ENCODE data around the gene RSRP1.
"Not testable (repeated sequence)": the region's sequence is repeated elsewhere in the genome, so short reads cannot be mapped to it uniquely, and the experiment has no call there.

The RSRP1 gene

DNA sequence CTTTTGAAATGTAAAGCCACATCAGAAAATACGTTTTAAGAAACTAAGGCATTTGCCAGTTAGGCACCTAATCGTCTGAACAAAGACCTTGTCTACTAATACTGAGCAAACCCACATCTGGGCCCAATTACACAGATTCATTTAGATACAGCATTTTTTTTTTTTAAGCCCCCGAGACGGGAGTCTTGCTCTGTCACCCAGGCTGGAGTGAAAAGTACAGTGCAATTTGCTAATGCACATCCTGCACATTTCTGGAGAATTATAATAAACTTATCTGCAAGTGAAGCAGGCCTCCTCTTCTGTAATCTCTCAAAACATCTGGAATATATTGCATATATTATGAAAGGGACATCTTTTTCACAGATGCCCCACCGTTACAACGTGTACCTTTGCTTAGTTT is 3.3 kb downstream of the RSRP1 start:
- peak overlapping the region; percentile 21 to 60 (median 58) for H3K4me3 Mint-ChIP-seq
- H3K4me1 Mint-ChIP-seq: peaks cover 38% of the 10 kb centered on the region
- H3K27ac Mint-ChIP-seq: no peak overlapping the region

DNA sequence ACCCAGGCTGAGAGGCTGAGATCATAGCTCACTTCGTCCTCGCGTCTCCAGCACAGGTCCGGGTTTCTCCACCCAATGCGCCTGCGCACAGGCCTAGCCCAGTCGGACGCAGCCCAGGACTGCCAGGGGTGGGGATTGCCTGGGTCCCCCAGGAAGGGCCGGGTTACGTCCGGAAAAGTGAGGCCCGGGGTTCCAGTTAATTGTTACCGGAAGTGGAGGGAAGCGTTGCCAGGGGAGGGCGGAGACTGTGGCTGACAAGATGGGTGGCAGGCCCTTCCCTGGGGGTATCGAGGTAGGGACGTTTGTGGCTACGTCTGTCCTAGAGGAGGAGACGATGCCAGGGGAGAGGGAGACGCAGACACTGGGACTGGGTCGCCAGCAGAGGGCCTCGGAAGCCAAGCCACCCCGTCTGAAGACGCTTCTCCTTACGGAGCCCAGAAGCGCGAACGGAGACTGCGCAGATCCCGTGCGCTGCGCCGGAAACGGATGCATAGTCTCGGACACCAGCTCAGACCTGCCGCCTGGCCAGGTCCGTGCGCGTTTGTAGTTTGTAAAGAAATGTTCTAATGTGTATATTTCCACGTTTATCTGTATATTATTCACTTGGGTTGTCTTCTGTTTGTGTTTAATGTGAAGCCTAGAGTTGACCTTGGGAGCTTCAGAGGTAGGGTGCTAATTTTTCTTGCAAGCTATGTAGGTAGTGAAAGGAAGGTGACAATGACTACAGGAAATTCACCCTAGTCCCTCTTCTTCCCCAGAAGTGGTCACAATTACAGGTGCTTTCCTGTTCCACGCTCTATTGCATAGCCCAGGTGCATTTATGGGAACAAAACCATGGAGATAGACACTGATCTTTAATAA is 7.3 kb downstream of the RSRP1 start:
- H3K4me3 Mint-ChIP-seq: peak overlapping the region; percentile 92 to 94 (median 93)
- peak overlapping the region; percentile 99 for H3K27ac Mint-ChIP-seq
- no peaks in the 10 kb centered on the region for H3K27me3 Mint-ChIP-seq (ENCODE audit: low read depth)
- TF ChIP-seq, protein P1, sequence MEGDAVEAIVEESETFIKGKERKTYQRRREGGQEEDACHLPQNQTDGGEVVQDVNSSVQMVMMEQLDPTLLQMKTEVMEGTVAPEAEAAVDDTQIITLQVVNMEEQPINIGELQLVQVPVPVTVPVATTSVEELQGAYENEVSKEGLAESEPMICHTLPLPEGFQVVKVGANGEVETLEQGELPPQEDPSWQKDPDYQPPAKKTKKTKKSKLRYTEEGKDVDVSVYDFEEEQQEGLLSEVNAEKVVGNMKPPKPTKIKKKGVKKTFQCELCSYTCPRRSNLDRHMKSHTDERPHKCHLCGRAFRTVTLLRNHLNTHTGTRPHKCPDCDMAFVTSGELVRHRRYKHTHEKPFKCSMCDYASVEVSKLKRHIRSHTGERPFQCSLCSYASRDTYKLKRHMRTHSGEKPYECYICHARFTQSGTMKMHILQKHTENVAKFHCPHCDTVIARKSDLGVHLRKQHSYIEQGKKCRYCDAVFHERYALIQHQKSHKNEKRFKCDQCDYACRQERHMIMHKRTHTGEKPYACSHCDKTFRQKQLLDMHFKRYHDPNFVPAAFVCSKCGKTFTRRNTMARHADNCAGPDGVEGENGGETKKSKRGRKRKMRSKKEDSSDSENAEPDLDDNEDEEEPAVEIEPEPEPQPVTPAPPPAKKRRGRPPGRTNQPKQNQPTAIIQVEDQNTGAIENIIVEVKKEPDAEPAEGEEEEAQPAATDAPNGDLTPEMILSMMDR (IDR thresholded peaks at IDR 0.05; ENCODE audit: unreplicated experiment in 3 of 3): peak; percentile 50 to 66 (median 58)
- H3K4me1 Mint-ChIP-seq: peaks cover 29% of the 10 kb centered on the region
- H3K9me3 Mint-ChIP-seq: no peaks in the 10 kb centered on the region
- peaks cover 32% of the 10 kb centered on the region for H3K36me3 Mint-ChIP-seq (ENCODE audit: low read depth)

More for the DNA sequence above, 3.3 kb downstream of the RSRP1 start:
- TF ChIP-seq, protein P1 (IDR thresholded peaks at IDR 0.05; ENCODE audit: unreplicated experiment in 3 of 3): no peak
- Mint-ChIP-seq H3K9me3 (no peaks in the 10 kb centered on the region), H3K27me3 (ENCODE audit: low read depth) (no peaks in the 10 kb centered on the region), H3K36me3 (ENCODE audit: low read depth) (peaks cover 51% of the 10 kb centered on the region)

DNA sequence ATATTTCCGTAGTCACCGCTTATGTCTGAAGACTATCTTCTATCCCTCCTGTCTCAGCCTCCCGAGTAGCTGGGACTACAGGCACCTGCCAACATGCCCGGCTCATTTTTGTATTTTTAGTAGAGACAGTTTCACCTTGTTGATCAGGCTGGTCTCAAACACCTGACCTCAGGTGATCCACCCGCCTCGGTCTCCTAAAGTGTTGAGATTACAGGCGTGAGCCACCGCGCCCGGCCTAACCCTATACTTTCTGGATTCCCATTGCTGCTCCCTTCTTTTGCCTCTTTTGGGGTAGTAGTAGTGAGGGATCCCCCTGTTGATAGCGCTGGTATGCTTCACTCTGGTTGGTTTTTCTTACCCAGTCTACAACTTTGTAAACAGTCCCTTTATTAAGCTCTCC is 9.2 kb downstream of the RSRP1 start:
- H3K27ac Mint-ChIP-seq: peak overlapping the region; percentile 30 to 81 (median 58)
- peaks cover 33% of the 10 kb centered on the region for H3K4me1 Mint-ChIP-seq
- TF ChIP-seq, protein P1 (IDR thresholded peaks at IDR 0.05; ENCODE audit: unreplicated experiment in 3 of 3): no peak
- no peaks in the 10 kb centered on the region for H3K27me3 Mint-ChIP-seq (ENCODE audit: low read depth)
- peaks cover 21% of the 10 kb centered on the region for H3K36me3 Mint-ChIP-seq (ENCODE audit: low read depth)
- no peak overlapping the region for H3K4me3 Mint-ChIP-seq
- H3K9me3 Mint-ChIP-seq: no peaks in the 10 kb centered on the region

GRCh38 chr1:25236261-25236660 is 11.0 kb downstream of the RSRP1 start:
- Mint-ChIP-seq H3K27ac (peak overlapping the region; percentile 81 to 94 (median 84)), H3K4me1 (peaks cover 38% of the 10 kb centered on the region), H3K4me3 (peak overlapping the region; percentile 9 to 30 (median 17)), H3K36me3 (ENCODE audit: low read depth) (peaks cover 12% of the 10 kb centered on the region)
- H3K9me3 Mint-ChIP-seq; H3K27me3 Mint-ChIP-seq (ENCODE audit: low read depth): not testable (repeated sequence)

GRCh38 chr1:25235411-25235810 is 11.8 kb downstream of the RSRP1 start:
- not testable (repeated sequence) for H3K27me3 Mint-ChIP-seq (ENCODE audit: low read depth); H3K9me3 Mint-ChIP-seq
- peak overlapping the region in 1 of 3 experiments; percentile 51 for H3K27ac Mint-ChIP-seq
- peak overlapping the region in 1 of 3 experiments; percentile 38 for H3K4me3 Mint-ChIP-seq
- H3K4me1 Mint-ChIP-seq: peaks cover 36% of the 10 kb centered on the region
- H3K36me3 Mint-ChIP-seq (ENCODE audit: low read depth): peaks cover 15% of the 10 kb centered on the region

DNA sequence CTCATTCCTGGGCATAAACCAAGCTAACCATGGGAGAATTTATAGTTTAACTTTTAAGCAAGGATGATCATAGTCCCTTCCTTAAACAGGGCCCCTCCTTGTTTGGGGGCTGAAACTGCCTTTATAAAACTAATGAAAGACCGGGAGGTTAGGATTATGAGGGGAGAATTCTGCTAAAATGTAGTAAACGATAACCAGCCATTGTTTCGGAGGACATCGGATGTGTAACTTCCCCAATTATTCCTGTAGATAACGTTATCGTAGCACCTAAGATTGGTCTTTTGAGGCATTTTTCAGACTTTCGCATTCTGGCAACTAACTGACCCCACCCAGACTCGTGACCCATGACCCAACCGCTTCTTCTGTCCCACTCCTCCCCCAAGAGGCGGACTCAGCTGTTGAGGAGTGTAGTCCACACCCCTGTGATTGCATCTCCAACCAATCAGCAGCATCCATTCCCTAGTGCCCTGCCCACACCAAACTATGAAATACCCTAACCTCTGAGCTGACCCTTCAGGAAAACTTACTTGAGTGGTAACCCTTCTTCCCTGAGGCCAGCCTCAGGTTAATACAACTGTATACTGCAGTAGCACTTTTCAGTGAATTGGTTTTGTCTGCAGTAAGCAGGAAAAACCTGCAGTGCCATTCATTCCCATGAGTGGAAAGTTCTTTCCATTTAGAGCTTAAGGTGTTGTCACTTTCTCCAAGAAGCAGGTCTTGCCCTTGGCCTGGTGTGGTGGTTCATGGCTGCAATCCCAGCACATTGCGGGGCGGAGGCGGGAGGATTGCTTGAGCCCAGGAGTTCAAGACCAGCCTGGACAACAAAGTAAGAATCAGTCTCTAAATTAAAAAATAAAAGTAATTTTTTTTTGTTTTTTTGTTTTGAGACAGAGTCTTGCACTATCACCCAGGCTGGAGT is 14.1 kb downstream of the RSRP1 start:
- H3K4me3 Mint-ChIP-seq: no peak overlapping the region

More for the DNA sequence above, 14.1 kb downstream of the RSRP1 start:
- Mint-ChIP-seq H3K27me3 (ENCODE audit: low read depth) (no peaks in the 10 kb centered on the region), H3K9me3 (no peaks in the 10 kb centered on the region), H3K4me1 (peaks cover 23% of the 10 kb centered on the region), H3K36me3 (ENCODE audit: low read depth) (peaks cover 25% of the 10 kb centered on the region), H3K27ac (no peak overlapping the region)
- TF ChIP-seq, protein P1 (IDR thresholded peaks at IDR 0.05; ENCODE audit: unreplicated experiment in 3 of 3): no peak
